OCI-LY1 (cell line): ENCODE measurements around the gene SESN1.
"Not testable (repeated sequence)": the region's sequence is repeated elsewhere in the genome, so short reads cannot be mapped to it uniquely, and the experiment has no call there.

Source experiments
- H2AFZ ChIP-seq: fragments of 200-600 bp; sonication (generic), shearing (Covaris generic); 2 replicates; pipeline ENCODE4 v1.6.0; 2014; ENCODE audit warnings: antibody characterized with exemption, mild to moderate bottlenecking, low read length
- H3F3A ChIP-seq: fragments of 200-600 bp; sonication (generic), shearing (Covaris generic); 2 replicates; pipeline ENCODE4 v1.6.0; 2014; ENCODE audit warnings: mild to moderate bottlenecking, antibody characterized with exemption, low read length, moderate library complexity; ENCODE audit not compliant: insufficient read depth
- H3K27ac ChIP-seq: fragments of 200-600 bp; sonication (generic); 2 replicates; pipeline ENCODE4 v1.5.1; 2014; ENCODE audit warnings: low read length, mixed run types, mild to moderate bottlenecking, low read depth; ENCODE audit not compliant: poor library complexity, severe bottlenecking
- H3K27me3 ChIP-seq: fragments of 200-600 bp; sonication (generic); 2 replicates; pipeline ENCODE4 v1.6.0; 2014; ENCODE audit warnings: antibody characterized with exemption, mild to moderate bottlenecking, low read length, moderate library complexity; ENCODE audit not compliant: insufficient read depth
- H3K36me3 ChIP-seq: fragments of 200-600 bp; sonication (generic); 2 replicates; pipeline ENCODE4 v1.6.1; 2014; ENCODE audit warnings: mild to moderate bottlenecking, antibody characterized with exemption, low read length, moderate library complexity, mixed read lengths; ENCODE audit not compliant: insufficient read depth
- H3K4me1 ChIP-seq: fragments of 200-600 bp; sonication (generic); 2 replicates; pipeline ENCODE4 v1.5.1; 2014; ENCODE audit warnings: mild to moderate bottlenecking, low read length, moderate library complexity; ENCODE audit not compliant: insufficient read depth, severe bottlenecking
- H3K4me2 ChIP-seq: fragments of 200-600 bp; sonication (generic), shearing (Covaris generic); 2 replicates; pipeline ENCODE4 v1.6.1; 2014; ENCODE audit warnings: low read length
- H3K4me3 ChIP-seq: fragments of 200-600 bp; sonication (generic); 2 replicates; pipeline ENCODE4 v1.5.1; 2014; ENCODE audit warnings: low read length, low read depth, mild to moderate bottlenecking, mixed read lengths; ENCODE audit not compliant: poor library complexity, severe bottlenecking
- H3K79me2 ChIP-seq: fragments of 200-600 bp; shearing (Covaris generic); 2 replicates; pipeline ENCODE4 v1.6.1; 2016; ENCODE audit warnings: mixed run types, low read length, mixed read lengths; ENCODE audit not compliant: insufficient read depth
- H3K9ac ChIP-seq: fragments of 200-600 bp; sonication (generic), shearing (Covaris generic); 2 replicates; pipeline ENCODE4 v1.6.1; 2014; ENCODE audit warnings: mild to moderate bottlenecking, low read length, mixed read lengths
- H3K9me2 ChIP-seq: fragments of 200-600 bp; sonication (generic), shearing (Covaris generic); 2 replicates; pipeline ENCODE4 v1.6.1; 2014; ENCODE audit warnings: low read depth, mild to moderate bottlenecking, low read length, mixed read lengths
- H3K9me3 ChIP-seq: fragments of 200-600 bp; shearing (Covaris generic); 2 replicates; pipeline ENCODE4 v1.6.1; 2014; ENCODE audit warnings: low read length, mixed read lengths
- H4K20me1 ChIP-seq: fragments of 200-600 bp; sonication (generic), shearing (Covaris generic); 2 replicates; pipeline ENCODE4 v1.6.0; 2016; ENCODE audit warnings: mild to moderate bottlenecking, low read length; ENCODE audit not compliant: insufficient read depth
- EZH2 ChIP-seq: fragments of 200-600 bp; sonication (generic), shearing (Covaris generic); IDR thresholded peaks from 2 replicates; pipeline ENCODE4 v1.8.0; 2017; ENCODE audit warnings: borderline replicate concordance, mixed run types, mild to moderate bottlenecking, antibody characterized with exemption, low read length, moderate library complexity, mixed read lengths
- TF ChIP-seq, protein P1 (sequence below): fragments of 200-600 bp; sonication (generic), shearing (Covaris generic); IDR thresholded peaks from 2 replicates; pipeline ENCODE4 v1.5.1; 2017; ENCODE audit warnings: mild to moderate bottlenecking, antibody characterized with exemption, low read length, moderate library complexity, mixed read lengths

SESN1 gene

GRCh38 chr6:109118337-109118736 lies 23.7 kb upstream of the SESN1 start:
- no peak overlapping the region for H2AFZ ChIP-seq
- no peaks in the 10 kb centered on the region for H3K9me3 ChIP-seq
- no peaks in the 10 kb centered on the region for H4K20me1 ChIP-seq
- no peak overlapping the region for H3K4me2 ChIP-seq
- H3K27ac ChIP-seq, result no peak overlapping the region
- H3K36me3 ChIP-seq, result no peaks in the 10 kb centered on the region
- no peak overlapping the region for H3K9ac ChIP-seq
- no peak overlapping the region for H3K4me3 ChIP-seq
- no peaks in the 10 kb centered on the region for H3K79me2 ChIP-seq
- H3K9me2 ChIP-seq, result no peaks in the 10 kb centered on the region
- H3K4me1 ChIP-seq, result peaks cover 16% of the 10 kb centered on the region
- no peaks in the 10 kb centered on the region for H3K27me3 ChIP-seq
- no peaks in the 10 kb centered on the region for H3F3A ChIP-seq
- no peak for TF ChIP-seq EZH2
- TF ChIP-seq, protein P1, sequence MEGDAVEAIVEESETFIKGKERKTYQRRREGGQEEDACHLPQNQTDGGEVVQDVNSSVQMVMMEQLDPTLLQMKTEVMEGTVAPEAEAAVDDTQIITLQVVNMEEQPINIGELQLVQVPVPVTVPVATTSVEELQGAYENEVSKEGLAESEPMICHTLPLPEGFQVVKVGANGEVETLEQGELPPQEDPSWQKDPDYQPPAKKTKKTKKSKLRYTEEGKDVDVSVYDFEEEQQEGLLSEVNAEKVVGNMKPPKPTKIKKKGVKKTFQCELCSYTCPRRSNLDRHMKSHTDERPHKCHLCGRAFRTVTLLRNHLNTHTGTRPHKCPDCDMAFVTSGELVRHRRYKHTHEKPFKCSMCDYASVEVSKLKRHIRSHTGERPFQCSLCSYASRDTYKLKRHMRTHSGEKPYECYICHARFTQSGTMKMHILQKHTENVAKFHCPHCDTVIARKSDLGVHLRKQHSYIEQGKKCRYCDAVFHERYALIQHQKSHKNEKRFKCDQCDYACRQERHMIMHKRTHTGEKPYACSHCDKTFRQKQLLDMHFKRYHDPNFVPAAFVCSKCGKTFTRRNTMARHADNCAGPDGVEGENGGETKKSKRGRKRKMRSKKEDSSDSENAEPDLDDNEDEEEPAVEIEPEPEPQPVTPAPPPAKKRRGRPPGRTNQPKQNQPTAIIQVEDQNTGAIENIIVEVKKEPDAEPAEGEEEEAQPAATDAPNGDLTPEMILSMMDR, result no peak

GRCh38 chr6:109117346-109118035 lies 22.8 kb upstream of the SESN1 start:
- no peaks in the 10 kb centered on the region for H3K9me3 ChIP-seq
- peaks cover 16% of the 10 kb centered on the region for H3K4me1 ChIP-seq
- no peaks in the 10 kb centered on the region for H4K20me1 ChIP-seq
- no peak overlapping the region for H3K27ac ChIP-seq
- no peak overlapping the region for H3K4me2 ChIP-seq
- no peak overlapping the region for H2AFZ ChIP-seq
- H3F3A ChIP-seq, result no peaks in the 10 kb centered on the region
- no peaks in the 10 kb centered on the region for H3K79me2 ChIP-seq
- TF ChIP-seq, protein P1, result no peak
- no peak for TF ChIP-seq EZH2
- H3K9me2 ChIP-seq, result no peaks in the 10 kb centered on the region
- no peaks in the 10 kb centered on the region for H3K27me3 ChIP-seq
- H3K9ac ChIP-seq, result no peak overlapping the region
- no peak overlapping the region for H3K4me3 ChIP-seq
- H3K36me3 ChIP-seq, result no peaks in the 10 kb centered on the region

DNA sequence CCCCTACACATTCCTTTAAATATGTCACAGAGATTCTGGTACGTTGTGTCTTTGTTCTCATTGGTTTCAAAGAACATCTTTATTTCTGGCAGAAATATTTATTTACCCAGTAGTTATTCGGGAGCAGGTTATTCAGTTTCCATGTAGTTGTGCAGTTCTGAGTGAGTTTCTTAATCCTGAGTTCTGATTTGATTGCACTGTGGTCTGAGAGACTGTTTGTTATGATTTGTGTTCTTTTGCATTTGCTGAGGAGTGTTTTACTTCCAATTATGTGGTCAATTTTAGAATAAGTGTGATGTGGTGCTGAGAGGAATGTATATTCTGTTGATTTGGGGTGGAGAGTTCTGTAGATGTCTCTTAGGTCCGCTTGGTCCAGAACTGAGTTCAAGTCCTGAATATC lies 18.0 kb upstream of the SESN1 start:
- not testable (repeated sequence) for H3F3A ChIP-seq, H3K79me2 ChIP-seq, H3K9me3 ChIP-seq, H3K9ac ChIP-seq, H3K9me2 ChIP-seq, H4K20me1 ChIP-seq, H3K4me3 ChIP-seq, H3K27ac ChIP-seq, H2AFZ ChIP-seq, H3K27me3 ChIP-seq, H3K36me3 ChIP-seq, H3K4me2 ChIP-seq
- peaks cover 15% of the 10 kb centered on the region for H3K4me1 ChIP-seq

DNA sequence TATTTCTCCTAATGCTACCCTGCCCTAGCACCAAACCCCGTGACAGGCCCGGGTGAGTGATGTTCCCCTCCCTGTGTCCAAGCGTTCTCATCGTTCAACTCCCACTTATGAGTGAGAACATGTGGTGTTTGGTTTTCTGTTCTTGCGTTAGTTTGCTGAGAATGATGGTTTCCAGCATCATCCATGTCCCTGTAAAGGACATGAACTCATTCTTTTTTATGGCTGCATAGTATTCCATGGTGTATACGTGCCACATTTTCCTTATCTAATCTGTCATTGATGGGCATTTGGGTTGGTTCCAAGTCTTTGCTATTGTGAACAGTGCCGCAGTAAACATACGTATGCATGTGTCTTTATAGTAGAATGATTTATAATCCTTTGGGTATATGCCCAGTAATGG lies 15.0 kb upstream of the SESN1 start:
- H3K4me1 ChIP-seq, H3K79me2 ChIP-seq: not testable (repeated sequence)

More for the DNA sequence above, 15.0 kb upstream of the SESN1 start:
- H3F3A ChIP-seq, H3K36me3 ChIP-seq, H3K4me3 ChIP-seq, H3K27ac ChIP-seq, H3K4me2 ChIP-seq, H3K9ac ChIP-seq, H4K20me1 ChIP-seq, H3K9me2 ChIP-seq, H3K27me3 ChIP-seq, H3K9me3 ChIP-seq, H2AFZ ChIP-seq: not testable (repeated sequence)
